ENCODE measurements around the gene SND1.

DNA sequence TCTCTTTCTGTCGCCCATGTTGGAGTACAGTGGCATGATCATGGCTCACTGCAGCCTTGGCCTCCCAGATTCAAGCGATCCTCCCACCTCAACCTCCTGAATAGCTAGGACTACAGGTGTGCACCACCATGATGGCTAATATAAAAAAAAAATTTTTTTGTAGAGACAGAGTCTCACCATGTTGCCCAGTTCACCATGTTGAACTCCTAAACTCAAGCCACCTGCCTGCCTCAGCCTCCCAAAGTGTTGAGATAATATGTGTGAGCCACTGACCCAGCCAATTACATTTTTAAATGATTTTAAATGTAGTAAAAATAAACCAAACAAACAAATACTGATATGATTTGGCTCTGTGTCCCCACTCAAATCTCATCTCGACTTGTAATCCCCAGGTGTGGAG is 487.4 kb downstream of the SND1 start:
- TF ChIP-seq, protein P1, sequence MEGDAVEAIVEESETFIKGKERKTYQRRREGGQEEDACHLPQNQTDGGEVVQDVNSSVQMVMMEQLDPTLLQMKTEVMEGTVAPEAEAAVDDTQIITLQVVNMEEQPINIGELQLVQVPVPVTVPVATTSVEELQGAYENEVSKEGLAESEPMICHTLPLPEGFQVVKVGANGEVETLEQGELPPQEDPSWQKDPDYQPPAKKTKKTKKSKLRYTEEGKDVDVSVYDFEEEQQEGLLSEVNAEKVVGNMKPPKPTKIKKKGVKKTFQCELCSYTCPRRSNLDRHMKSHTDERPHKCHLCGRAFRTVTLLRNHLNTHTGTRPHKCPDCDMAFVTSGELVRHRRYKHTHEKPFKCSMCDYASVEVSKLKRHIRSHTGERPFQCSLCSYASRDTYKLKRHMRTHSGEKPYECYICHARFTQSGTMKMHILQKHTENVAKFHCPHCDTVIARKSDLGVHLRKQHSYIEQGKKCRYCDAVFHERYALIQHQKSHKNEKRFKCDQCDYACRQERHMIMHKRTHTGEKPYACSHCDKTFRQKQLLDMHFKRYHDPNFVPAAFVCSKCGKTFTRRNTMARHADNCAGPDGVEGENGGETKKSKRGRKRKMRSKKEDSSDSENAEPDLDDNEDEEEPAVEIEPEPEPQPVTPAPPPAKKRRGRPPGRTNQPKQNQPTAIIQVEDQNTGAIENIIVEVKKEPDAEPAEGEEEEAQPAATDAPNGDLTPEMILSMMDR (IDR thresholded peaks at IDR 0.05), result no peak
- TF ChIP-seq POLR2A (IDR thresholded peaks at IDR 0.05) (no peak), EP300 (IDR thresholded peaks at IDR 0.05) (no peak)
